H4 (cell line): ENCODE measurements around the gene CCDC117. TPM values are rescaled to one million over a fixed set of nuclear protein-coding genes. Genes with fewer than 3 reads are reported as not detected.
A peak's percentile ranks its signal among the peaks of the same experiment; 100 is the strongest.

ENCODE experiments used
- DNase-seq: peaks from one replicate; pipeline ENCODE4 v3.0.0-alpha.2; 2015; ENCODE audit warnings: low spot score
- total RNA-seq: library from RNA; depleted of rRNA; stranded (reverse); fragments of >200 nt; shearing (Covaris generic); gene quantifications from 2 replicates; pipeline ENCODE4 v1.2.3, GENCODE V29; 2014

CCDC117 gene
- total RNA-seq, 1 experiment from 2014 or later = 17.2 TPM

GRCh38 chr22:28769394-28770085, 3.0 kb upstream of the CCDC117 start:
- DNase-seq = no peak

- DNase-seq = no peak
Observed at GRCh38 chr22:28771195-28771791, 1.2 kb upstream of the CCDC117 start.

- DNase-seq = no peak
Observed at GRCh38 chr22:28773461-28773867, 969 bp downstream of the CCDC117 start.

- no peak for DNase-seq
Observed at GRCh38 chr22:28774378-28774777, 1.9 kb downstream of the CCDC117 start.

- DNase-seq = no peak
Observed at GRCh38 chr22:28779833-28780232, 7.3 kb downstream of the CCDC117 start.

GRCh38 chr22:28780296-28780695, 7.8 kb downstream of the CCDC117 start:
- DNase-seq = no peak

GRCh38 chr22:28783786-28784671, 11.5 kb downstream of the CCDC117 start:
- no peak for DNase-seq

GRCh38 chr22:28788601-28789000, 16.1 kb downstream of the CCDC117 start:
- no peak for DNase-seq

- no peak for DNase-seq
Observed at GRCh38 chr22:28791124-28791523, 18.6 kb downstream of the CCDC117 start.

- DNase-seq = no peak
Observed at GRCh38 chr22:28791841-28792490, 19.5 kb downstream of the CCDC117 start.

GRCh38 chr22:28792491-28793383, 20.2 kb downstream of the CCDC117 start:
- DNase-seq = no peak

- DNase-seq = no peak
Observed at GRCh38 chr22:28793976-28794584, 21.6 kb downstream of the CCDC117 start.

GRCh38 chr22:28795071-28795693, 22.7 kb downstream of the CCDC117 start:
- no peak for DNase-seq

GRCh38 chr22:28795932-28796856, 23.7 kb downstream of the CCDC117 start:
- DNase-seq = no peak

GRCh38 chr22:28798810-28799605, 26.5 kb downstream of the CCDC117 start:
- peak; percentile 72 for DNase-seq

GRCh38 chr22:28799606-28800307, 27.3 kb downstream of the CCDC117 start:
- no peak for DNase-seq

GRCh38 chr22:28800308-28801041, 28.0 kb downstream of the CCDC117 start, which contains the start of gene XBP1:
Gene XBP1 (minus strand): TSS chr22:28800569.
- DNase-seq = peak; percentile 78
